Stimulated activated naive CD8-positive, alpha-beta T cell treated with anti-CD3 and anti-CD28 coated beads, Interleukin-15, Interleukin-2, amounts not matched to agents 100 ng/mL and 50 ng/mL, for 24 hours (primary cell): Measurements from ENCODE around the gene CHAF1B.
A peak's percentile ranks its signal among the peaks of the same experiment; 100 is the strongest.

Experiments used
- H3K27ac Mint-ChIP-seq: one replicate; pipeline ENCODE4 v1.8.0; 2021; ENCODE audit warnings: mild to moderate bottlenecking, mixed read lengths
- H3K27me3 Mint-ChIP-seq: one replicate; pipeline ENCODE4 v1.8.0; 2021; ENCODE audit warnings: mixed read lengths
- H3K36me3 Mint-ChIP-seq: one replicate; pipeline ENCODE4 v1.8.0; 2021; ENCODE audit warnings: low read depth, mixed read lengths
- H3K4me1 Mint-ChIP-seq: one replicate; pipeline ENCODE4 v1.8.0; 2021; ENCODE audit warnings: low read depth, mixed read lengths
- H3K4me3 Mint-ChIP-seq: one replicate; pipeline ENCODE4 v1.8.0; 2021; ENCODE audit warnings: mild to moderate bottlenecking, mixed read lengths
- H3K9me3 Mint-ChIP-seq: one replicate; pipeline ENCODE4 v1.8.0; 2021; ENCODE audit warnings: mixed read lengths

CHAF1B gene

GRCh38 chr21:36428761-36429432 is 43.7 kb downstream of the CHAF1B start:
- Mint-ChIP-seq H3K36me3 (no peaks in the 10 kb centered on the region), H3K27ac (peak overlapping the region; percentile 45), H3K9me3 (no peaks in the 10 kb centered on the region), H3K4me1 (peaks cover 29% of the 10 kb centered on the region), H3K27me3 (peaks cover 11% of the 10 kb centered on the region), H3K4me3 (no peak overlapping the region)

GRCh38 chr21:36429947-36430546 is 44.9 kb downstream of the CHAF1B start:
- Mint-ChIP-seq H3K9me3 (no peaks in the 10 kb centered on the region), H3K4me3 (peak overlapping the region; percentile 74), H3K27me3 (peaks cover 14% of the 10 kb centered on the region), H3K27ac (peak overlapping the region; percentile 92), H3K36me3 (no peaks in the 10 kb centered on the region), H3K4me1 (peaks cover 29% of the 10 kb centered on the region)

GRCh38 chr21:36430841-36431240 is 45.6 kb downstream of the CHAF1B start:
- Mint-ChIP-seq H3K4me3 (peak overlapping the region; percentile 74), H3K9me3 (no peaks in the 10 kb centered on the region), H3K4me1 (peaks cover 29% of the 10 kb centered on the region), H3K27ac (no peak overlapping the region), H3K27me3 (peaks cover 14% of the 10 kb centered on the region), H3K36me3 (no peaks in the 10 kb centered on the region)

GRCh38 chr21:36431252-36431651 is 46.1 kb downstream of the CHAF1B start:
- no peaks in the 10 kb centered on the region for H3K9me3 Mint-ChIP-seq
- peaks cover 14% of the 10 kb centered on the region for H3K27me3 Mint-ChIP-seq
- peaks cover 29% of the 10 kb centered on the region for H3K4me1 Mint-ChIP-seq
- H3K4me3 Mint-ChIP-seq: no peak overlapping the region
- no peak overlapping the region for H3K27ac Mint-ChIP-seq
- H3K36me3 Mint-ChIP-seq: no peaks in the 10 kb centered on the region

DNA sequence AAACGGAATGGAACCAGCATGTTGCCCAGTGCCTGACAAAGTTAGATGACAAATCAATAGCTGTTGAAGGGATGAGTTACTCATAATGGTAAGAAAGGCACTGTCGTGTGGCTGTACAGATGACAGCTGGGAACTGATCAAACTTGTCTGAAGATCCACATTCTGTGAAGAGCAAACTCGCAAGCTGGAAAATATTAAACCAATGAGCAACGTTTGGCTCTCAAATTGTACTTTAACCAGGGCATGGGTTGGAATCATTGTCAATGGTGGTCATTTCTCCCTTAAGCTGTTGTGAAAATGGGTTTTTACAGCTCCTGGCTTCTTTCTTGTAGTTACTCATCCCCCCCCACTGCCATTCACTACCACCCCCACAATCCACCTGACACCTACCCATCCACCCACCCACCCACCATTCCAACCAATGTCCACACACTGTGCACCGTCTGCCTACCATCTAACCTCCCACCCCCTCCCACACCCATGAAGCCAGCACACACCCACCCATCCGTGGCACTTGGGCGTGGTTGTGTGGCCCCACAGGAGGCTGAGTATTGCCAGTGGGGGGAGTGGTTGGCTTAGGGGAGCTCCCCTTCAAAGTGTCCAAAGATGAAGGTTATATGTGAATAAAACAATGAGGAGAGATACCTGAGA is 48.0 kb downstream of the CHAF1B start:
- Mint-ChIP-seq H3K27me3 (peaks cover 14% of the 10 kb centered on the region), H3K36me3 (no peaks in the 10 kb centered on the region), H3K27ac (no peak overlapping the region), H3K4me1 (peaks cover 29% of the 10 kb centered on the region), H3K9me3 (no peaks in the 10 kb centered on the region), H3K4me3 (no peak overlapping the region)

GRCh38 chr21:36434144-36434543 is 49.0 kb downstream of the CHAF1B start:
- no peak overlapping the region for H3K27ac Mint-ChIP-seq
- no peak overlapping the region for H3K4me3 Mint-ChIP-seq
- peaks cover 15% of the 10 kb centered on the region for H3K27me3 Mint-ChIP-seq
- H3K36me3 Mint-ChIP-seq: no peaks in the 10 kb centered on the region
- H3K9me3 Mint-ChIP-seq: no peaks in the 10 kb centered on the region
- H3K4me1 Mint-ChIP-seq: peaks cover 23% of the 10 kb centered on the region

DNA sequence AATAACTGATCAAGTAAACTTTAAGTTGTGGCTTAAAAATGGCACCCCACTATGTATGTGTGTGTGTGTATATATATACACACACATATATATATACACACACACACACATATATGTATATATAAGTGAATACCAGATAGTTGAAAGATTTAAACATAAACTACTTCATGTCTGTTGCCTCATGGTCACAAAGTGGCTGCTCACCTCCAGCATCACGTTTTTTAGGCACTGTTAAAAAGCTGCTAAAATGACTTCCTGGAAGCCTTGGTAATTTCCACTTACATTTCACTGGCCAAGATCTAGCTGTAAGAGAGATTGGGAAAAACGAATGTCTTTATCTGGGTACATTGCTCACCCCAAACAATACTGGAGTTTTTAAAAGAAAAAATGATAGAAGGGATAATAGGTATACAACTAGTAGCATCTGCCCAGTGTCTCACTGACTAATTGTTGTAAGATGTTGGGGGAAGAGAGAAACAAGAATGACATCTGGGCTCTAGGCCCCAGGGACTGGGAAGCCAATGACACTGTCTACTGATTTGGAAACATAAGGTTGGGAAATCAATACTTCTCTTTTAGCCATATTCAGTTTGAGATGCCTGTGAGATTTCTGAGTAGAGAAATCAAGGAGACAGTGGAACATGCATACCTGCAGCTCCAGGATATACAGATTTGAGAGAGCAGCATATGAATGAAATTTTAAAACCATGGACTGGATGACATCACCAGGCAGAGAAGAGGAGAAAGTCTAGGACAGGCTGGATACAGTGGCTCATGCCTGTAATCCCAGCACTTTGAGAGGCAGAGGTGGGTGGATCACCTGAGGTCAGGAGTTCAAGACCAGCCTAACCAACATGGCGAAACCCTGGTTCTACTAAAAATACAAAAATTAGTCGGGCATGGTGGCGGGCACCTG is 51.9 kb downstream of the CHAF1B start:
- no peak overlapping the region for H3K27ac Mint-ChIP-seq
- peaks cover 6% of the 10 kb centered on the region for H3K4me1 Mint-ChIP-seq
- H3K36me3 Mint-ChIP-seq: no peaks in the 10 kb centered on the region
- H3K9me3 Mint-ChIP-seq: no peaks in the 10 kb centered on the region
- H3K4me3 Mint-ChIP-seq: no peak overlapping the region
- H3K27me3 Mint-ChIP-seq: peaks cover 19% of the 10 kb centered on the region

DNA sequence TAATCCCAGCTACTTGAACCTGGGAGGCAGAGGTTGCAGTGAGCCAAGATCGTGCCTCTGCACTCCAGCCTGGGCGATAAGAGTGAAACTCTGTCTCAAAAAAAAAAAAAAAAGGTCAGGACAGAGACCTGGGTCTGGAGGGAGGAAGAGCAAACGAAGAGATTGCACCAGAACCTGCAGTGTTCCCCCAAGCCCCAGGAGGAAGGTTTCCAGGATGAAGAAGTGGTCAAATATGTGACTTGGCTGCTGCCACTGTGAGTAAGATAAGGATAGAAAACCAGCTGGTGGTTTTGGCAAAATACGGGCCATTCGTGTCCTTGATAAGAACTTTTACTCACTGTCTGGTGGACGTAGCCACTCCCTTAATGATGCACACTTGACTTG is 52.5 kb downstream of the CHAF1B start:
- Mint-ChIP-seq H3K9me3 (no peaks in the 10 kb centered on the region), H3K36me3 (no peaks in the 10 kb centered on the region), H3K27ac (no peak overlapping the region), H3K4me1 (peaks cover 6% of the 10 kb centered on the region), H3K4me3 (no peak overlapping the region), H3K27me3 (peaks cover 13% of the 10 kb centered on the region)

GRCh38 chr21:36441715-36442114 is 56.5 kb downstream of the CHAF1B start:
- Mint-ChIP-seq H3K4me1 (peaks cover 6% of the 10 kb centered on the region), H3K27ac (no peak overlapping the region), H3K27me3 (peaks cover 9% of the 10 kb centered on the region)

DNA sequence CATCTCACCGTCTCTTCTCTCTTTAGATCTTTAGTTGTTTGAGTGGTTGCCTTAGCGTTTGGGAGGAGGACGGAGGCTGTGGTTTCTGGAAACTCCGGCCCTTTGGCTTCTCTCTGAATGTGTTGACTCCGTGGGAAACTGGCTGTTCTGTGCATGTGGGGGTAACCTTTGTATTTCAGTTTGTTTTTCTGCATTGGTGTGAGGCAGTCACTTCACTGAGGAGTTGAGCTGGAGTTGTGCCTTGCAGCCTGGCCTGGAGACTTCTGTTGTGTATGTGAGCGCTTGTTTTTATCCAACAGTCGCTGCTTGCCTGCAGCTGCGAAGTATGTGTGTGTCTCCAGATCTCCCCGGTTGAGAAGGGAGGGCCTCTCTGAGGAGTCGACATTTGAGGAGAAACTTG is 61.1 kb downstream of the CHAF1B start:
- Mint-ChIP-seq H3K9me3 (no peaks in the 10 kb centered on the region), H3K27me3 (peaks cover 4% of the 10 kb centered on the region), H3K36me3 (no peaks in the 10 kb centered on the region), H3K4me3 (no peak overlapping the region), H3K27ac (no peak overlapping the region), H3K4me1 (no peaks in the 10 kb centered on the region)

More at GRCh38 chr21:36441715-36442114, 56.5 kb downstream of the CHAF1B start:
- no peak overlapping the region for H3K4me3 Mint-ChIP-seq
- no peaks in the 10 kb centered on the region for H3K9me3 Mint-ChIP-seq
- H3K36me3 Mint-ChIP-seq: no peaks in the 10 kb centered on the region

- Mint-ChIP-seq H3K4me1 (no peaks in the 10 kb centered on the region), H3K27ac (no peak overlapping the region), H3K9me3 (no peaks in the 10 kb centered on the region), H3K27me3 (no peaks in the 10 kb centered on the region), H3K4me3 (no peak overlapping the region), H3K36me3 (no peaks in the 10 kb centered on the region)
These were observed 65.3 kb downstream of the CHAF1B start for GRCh38 chr21:36450511-36450910.

DNA sequence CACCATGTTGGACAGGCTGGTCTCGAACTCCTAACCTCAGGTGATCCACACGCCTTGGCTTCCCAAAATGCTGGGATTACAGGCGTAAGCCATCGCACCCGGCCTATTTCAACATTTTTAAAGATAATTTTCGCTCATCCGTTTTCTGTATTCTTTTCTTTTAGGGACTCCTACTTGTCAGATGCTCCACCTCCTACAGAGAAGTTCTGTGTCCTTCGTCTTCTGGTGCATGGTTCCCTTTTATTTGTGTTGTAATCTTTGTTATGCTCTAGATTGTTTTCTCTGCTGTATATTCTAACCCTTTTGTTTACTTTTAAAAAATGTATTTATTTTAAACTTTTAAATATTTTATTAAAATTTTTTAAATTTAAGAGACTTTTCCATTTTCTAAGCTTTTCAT is 66.3 kb downstream of the CHAF1B start:
- no peaks in the 10 kb centered on the region for H3K9me3 Mint-ChIP-seq
- H3K36me3 Mint-ChIP-seq: no peaks in the 10 kb centered on the region
- H3K27ac Mint-ChIP-seq: no peak overlapping the region
- H3K4me1 Mint-ChIP-seq: no peaks in the 10 kb centered on the region
- H3K4me3 Mint-ChIP-seq: no peak overlapping the region
- no peaks in the 10 kb centered on the region for H3K27me3 Mint-ChIP-seq

DNA sequence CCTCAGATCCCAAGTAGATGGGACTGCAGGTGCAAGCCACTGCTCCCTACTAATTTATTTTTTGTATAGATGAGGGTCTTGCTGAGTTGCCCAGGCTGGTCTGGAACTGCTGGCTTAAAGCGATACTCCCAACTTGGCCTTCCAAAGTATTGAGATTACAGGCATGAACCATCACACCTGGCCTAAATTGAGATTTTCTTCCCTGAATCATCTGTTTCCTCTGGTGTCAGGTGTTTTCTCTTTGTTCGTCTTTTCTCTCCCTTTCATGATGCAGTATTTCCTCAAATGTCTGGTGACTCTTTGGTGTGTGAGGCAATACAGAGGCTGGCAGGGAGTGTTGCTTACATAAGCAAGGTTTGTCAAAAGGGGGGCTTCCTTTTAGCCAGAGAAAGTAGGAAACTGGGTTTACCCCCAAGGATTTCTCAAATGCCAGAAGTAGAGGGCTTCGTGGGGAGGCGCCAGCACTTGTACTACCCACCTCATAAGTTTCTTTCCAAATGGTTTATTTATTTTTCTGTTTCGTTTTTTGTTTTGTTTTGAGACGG is 67.2 kb downstream of the CHAF1B start:
- H3K27ac Mint-ChIP-seq: no peak overlapping the region
- H3K4me1 Mint-ChIP-seq: no peaks in the 10 kb centered on the region
- no peak overlapping the region for H3K4me3 Mint-ChIP-seq

DNA sequence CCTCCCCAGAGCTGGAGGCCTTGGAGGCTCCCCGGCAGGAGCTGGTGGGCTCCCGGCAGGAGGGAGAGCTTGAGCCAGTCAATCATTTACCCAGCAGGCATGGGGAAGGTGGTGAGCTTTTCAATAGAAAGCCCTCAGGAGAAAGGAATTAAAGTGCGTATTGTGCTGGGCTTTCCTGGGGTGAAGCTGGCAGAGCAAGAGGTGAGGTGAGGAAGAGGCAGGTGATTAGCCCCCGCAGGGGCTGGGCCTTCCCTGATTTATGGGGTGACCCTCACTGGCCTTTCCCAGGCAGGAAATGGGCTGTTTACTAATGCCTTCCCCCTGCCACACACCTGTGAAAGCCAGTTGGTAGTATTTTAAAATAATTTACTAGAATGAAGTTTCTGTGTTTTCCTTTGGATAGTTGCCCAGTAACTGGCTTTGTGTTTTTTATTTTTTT is 68.9 kb downstream of the CHAF1B start:
- no peaks in the 10 kb centered on the region for H3K4me1 Mint-ChIP-seq
- H3K27me3 Mint-ChIP-seq: no peaks in the 10 kb centered on the region
- H3K27ac Mint-ChIP-seq: no peak overlapping the region
- no peaks in the 10 kb centered on the region for H3K36me3 Mint-ChIP-seq
- no peak overlapping the region for H3K4me3 Mint-ChIP-seq
- H3K9me3 Mint-ChIP-seq: no peaks in the 10 kb centered on the region

More for the DNA sequence above, 67.2 kb downstream of the CHAF1B start:
- no peaks in the 10 kb centered on the region for H3K27me3 Mint-ChIP-seq
- H3K36me3 Mint-ChIP-seq: no peaks in the 10 kb centered on the region
- H3K9me3 Mint-ChIP-seq: no peaks in the 10 kb centered on the region
